ENCODE results near the gene CPEB4. TPM values are rescaled to one million over a fixed set of nuclear protein-coding genes. Genes with fewer than 3 reads are reported as not detected.

Gene CPEB4
- total RNA-seq, 4 donors from 2014 or later: 42.1 to 58.7 (median 49.3) TPM

GRCh38 chr5:173935396-173935795, 47.2 kb downstream of the CPEB4 start:
- TF ChIP-seq CTCF (IDR thresholded peaks at IDR 0.05; ENCODE audit: low read depth): no peak

- no peak for TF ChIP-seq CTCF (IDR thresholded peaks at IDR 0.05; ENCODE audit: low read depth)
Measured at GRCh38 chr5:173940269-173940668, 52.1 kb downstream of the CPEB4 start.

GRCh38 chr5:173941102-173941501, 53.0 kb downstream of the CPEB4 start:
- TF ChIP-seq CTCF (IDR thresholded peaks at IDR 0.05; ENCODE audit: low read depth): no peak

DNA sequence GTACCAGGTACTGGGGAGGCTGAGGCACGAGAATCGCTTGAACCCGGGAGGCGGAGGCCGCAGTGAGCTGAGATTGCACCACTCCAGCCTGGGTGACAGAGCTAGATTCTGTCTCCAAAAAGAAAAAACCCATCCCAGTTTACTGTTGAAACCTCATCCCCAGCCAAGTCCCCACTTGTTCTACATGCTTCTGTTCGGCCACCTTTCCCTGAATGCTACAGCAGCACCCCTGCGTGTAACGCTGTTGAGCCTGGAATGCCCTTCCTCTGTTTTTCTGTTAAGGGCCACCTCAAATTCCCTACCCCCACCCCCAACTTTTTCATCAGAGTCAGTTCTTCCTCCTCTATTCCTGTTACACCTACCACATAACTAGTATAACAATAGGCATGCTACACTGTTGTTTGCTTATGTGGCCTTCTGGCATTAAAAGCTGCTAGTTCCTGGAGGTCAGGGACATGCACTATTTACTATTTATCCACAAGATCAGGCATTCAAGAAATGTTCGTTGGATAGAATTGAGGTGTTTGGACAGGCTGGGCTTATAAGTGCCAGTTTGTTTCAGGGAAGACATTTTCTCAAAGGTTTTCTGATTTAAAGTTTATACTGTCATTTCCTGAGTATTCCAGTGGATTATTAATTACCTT, 53.7 kb downstream of the CPEB4 start:
- TF ChIP-seq CTCF (IDR thresholded peaks at IDR 0.05; ENCODE audit: low read depth): no peak

DNA sequence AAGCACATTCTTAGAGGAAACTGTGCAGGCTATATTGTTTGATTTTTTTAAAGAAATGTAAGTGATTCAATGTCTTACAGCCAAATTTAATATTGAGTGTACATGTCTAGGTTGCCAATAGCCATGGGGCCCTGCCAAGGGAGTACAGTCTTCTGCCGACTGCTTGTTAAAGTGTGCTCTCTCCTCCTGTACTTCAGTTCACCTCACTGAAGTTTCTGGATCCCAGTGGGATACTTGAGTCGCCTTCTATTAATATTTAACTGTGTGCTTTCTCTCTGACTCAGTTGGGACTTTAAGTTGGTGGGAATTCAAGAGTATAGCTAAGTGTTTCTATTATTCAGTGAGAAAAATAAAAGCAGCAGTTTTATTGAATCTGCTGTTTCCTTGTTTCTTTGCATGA, 56.4 kb downstream of the CPEB4 start:
- TF ChIP-seq CTCF (IDR thresholded peaks at IDR 0.05; ENCODE audit: low read depth): no peak

DNA sequence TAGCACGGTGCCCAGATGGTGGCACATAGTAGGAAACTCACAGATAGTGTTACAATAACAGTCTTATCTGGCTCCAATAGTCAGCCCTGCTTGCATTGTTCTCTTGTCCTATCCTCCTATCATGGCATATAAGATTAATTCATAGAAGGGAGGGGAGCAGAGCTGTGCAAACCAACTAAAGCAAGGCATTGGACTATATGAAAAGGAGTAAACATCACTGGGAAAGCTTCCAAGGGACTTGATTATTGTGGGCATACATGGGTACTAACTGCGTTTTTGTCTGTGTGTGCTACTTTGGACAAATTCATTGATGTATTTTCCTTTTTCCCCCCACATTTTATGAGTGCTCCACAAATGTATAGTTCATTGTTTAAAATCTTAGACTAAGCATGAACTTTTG, 57.0 kb downstream of the CPEB4 start:
- no peak for TF ChIP-seq CTCF (IDR thresholded peaks at IDR 0.05; ENCODE audit: low read depth)

DNA sequence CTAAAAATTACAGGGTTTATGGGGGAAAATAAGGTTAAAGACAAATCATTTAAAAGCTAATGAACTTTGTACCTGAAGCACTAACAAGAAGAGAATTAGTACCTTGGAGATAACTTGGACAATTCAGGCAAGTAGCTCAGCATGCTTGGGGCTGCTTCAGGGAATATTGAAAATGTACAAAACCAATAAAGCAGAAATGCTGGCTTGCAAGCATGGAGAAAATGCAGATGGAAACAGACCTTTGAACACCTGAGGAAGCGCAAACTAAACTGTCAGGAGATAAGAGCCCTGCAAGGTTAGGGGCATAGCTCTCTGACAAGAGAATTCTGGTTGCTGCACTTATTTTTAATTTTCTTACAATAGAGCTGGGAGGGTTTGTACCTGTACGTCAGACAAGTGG, 58.2 kb downstream of the CPEB4 start:
- TF ChIP-seq CTCF (IDR thresholded peaks at IDR 0.05; ENCODE audit: low read depth): no peak
